SK-MEL-5 (cell line): Measurements from ENCODE around the gene COX5B. TPM values are rescaled to one million over a fixed set of nuclear protein-coding genes. Genes with fewer than 3 reads are reported as not detected.

Experiments
- DNase-seq: peaks from one replicate; pipeline ENCODE4 v3.0.0-alpha.2; 2016; ENCODE audit warnings: low read depth, low spot score
- in situ Hi-C: cut with HindIII; loops from 2 replicates; pipeline ENCODE4 v1.10.0; 2016; ENCODE audit warnings: low sequenced_read_pairs, high pct_unique_total_duplicates, low pct_unique_long_range_greater_than_20kb
- small RNA-seq, 2 experiments: library from RNA; depleted of rRNA; stranded (forward); fragments of <200 nt; gene quantifications; one replicate each; pipeline ENCODE3, GENCODE V24; 2014
- total RNA-seq: library from RNA; depleted of rRNA; stranded (reverse); fragments of >200 nt; shearing (Covaris generic); gene quantifications from 2 replicates; pipeline ENCODE4 v1.2.3, GENCODE V29; 2014; rRNA removed

COX5B gene
- total RNA-seq, 1 experiment from 2014 or later: 456 TPM

DNA sequence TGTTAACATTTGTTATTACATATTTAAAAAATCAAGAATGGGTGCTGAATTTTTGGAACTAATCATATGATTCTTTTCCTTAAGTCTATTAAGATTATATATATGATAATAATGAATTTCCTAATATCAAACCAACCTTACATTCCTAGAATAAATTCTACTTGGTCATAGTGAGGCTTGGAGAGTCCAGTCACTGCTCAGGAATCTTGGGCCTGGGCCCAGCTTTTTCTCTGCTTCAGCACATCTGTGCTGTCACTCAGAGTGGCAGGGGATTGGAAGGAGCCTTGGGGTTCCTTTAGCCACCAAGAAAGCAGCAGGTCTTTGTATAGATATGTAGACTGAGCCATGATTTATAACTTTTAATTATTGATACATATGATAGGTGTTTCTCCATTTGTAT is 47.6 kb downstream of the COX5B start:
- no peak for DNase-seq
- in situ Hi-C loops: no loop called here

- in situ Hi-C loops: no loop called here
- DNase-seq: no peak
These were observed 49.9 kb downstream of the COX5B start for GRCh38 chr2:97695744-97696143.

GRCh38 chr2:97697252-97698235 is 51.7 kb downstream of the COX5B start:
- peak; percentile 82 for DNase-seq

More at GRCh38 chr2:97697252-97698235, 51.7 kb downstream of the COX5B start:
- in situ Hi-C loops: no loop called here

Small RNA genes lying within 50 kb of the gene (small RNA-seq; reads per million reads assigned to genes)
- gene RNU4-8P: 0.04 to 0.29 reads per million in 2 experiments

Other genes starting within 250 kb of the COX5B start
- 4.1 and 4.3 TPM in 2 replicates for gene ANKRD36B, start 56.2 kb upstream of the COX5B start, total RNA-seq
- 10.0 and 10.8 TPM in 2 replicates for gene ACTR1B, start 18.0 kb downstream of the COX5B start, total RNA-seq
- 0.19 and 0.21 TPM in 2 replicates for gene C2orf92, start 23.7 kb downstream of the COX5B start, total RNA-seq
- not detected in 2 replicates for gene ZAP70, start 67.5 kb downstream of the COX5B start, total RNA-seq